Cardiac fibroblast (primary cell): Measurements from ENCODE around the gene RAB13.

Experiments used
- DNase-seq, 2 donors: peaks; one replicate each; pipeline versions ENCODE4 v3.0.0 to v3.0.0-alpha.2; 2010; ENCODE audit warnings: low read depth in 2 of 2
- H3K4me3 ChIP-seq, 2 donors: replicated peaks in 1 of 2; 1 replicate in 1 of 2; 2 replicates in 1 of 2; pipeline ENCODE4 v1.5.1; 2011; ENCODE audit warnings: low read depth in 2 of 2, low read length in 2 of 2, mild to moderate bottlenecking in 2 of 2, moderate library complexity in 1 of 2
- TF ChIP-seq, protein P1 (sequence below): IDR thresholded peaks from one replicate; pipeline ENCODE4 v1.5.1; 2011; ENCODE audit warnings: low read depth, mild to moderate bottlenecking, low read length, inconsistent platforms

The RAB13 gene

GRCh38 chr1:153977250-153978240, 8.6 kb downstream of the RAB13 start, which contains the start of gene JTB:
Gene JTB (minus strand): TSS chr1:153977674. CDS start chr1:153977252, 422 bp downstream.
- peak within 1 kb of the TSS; percentile 74 to 97 for H3K4me3 ChIP-seq
- peak; percentile 82 for DNase-seq
- TF ChIP-seq, protein P1, sequence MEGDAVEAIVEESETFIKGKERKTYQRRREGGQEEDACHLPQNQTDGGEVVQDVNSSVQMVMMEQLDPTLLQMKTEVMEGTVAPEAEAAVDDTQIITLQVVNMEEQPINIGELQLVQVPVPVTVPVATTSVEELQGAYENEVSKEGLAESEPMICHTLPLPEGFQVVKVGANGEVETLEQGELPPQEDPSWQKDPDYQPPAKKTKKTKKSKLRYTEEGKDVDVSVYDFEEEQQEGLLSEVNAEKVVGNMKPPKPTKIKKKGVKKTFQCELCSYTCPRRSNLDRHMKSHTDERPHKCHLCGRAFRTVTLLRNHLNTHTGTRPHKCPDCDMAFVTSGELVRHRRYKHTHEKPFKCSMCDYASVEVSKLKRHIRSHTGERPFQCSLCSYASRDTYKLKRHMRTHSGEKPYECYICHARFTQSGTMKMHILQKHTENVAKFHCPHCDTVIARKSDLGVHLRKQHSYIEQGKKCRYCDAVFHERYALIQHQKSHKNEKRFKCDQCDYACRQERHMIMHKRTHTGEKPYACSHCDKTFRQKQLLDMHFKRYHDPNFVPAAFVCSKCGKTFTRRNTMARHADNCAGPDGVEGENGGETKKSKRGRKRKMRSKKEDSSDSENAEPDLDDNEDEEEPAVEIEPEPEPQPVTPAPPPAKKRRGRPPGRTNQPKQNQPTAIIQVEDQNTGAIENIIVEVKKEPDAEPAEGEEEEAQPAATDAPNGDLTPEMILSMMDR = no peak

- no peak for DNase-seq
- TF ChIP-seq, protein P1 = no peak
- H3K4me3 ChIP-seq = peak overlapping the region; percentile 74 to 97
Observed at GRCh38 chr1:153976819-153977249, 9.3 kb downstream of the RAB13 start.

DNA sequence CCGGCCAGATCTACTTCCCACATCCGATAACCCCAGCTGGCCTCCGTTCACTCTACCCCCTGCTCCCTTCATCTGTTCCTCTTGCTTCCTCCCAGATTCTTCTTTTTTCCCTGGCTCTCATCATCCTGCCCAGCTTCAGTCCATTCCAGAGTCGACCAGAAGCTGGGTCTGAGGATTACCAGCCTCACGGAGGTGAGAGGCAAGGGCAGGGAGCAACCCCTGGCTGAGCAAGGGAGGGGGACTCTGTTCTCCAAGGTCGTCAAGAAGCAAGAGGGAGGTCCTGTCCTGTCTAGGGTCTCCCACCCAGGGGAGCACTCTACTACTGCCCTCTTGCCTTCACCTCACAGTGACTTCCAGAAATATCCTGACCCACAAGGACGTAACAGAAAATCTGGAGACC, 12.6 kb downstream of the RAB13 start:
- H3K4me3 ChIP-seq = no peak overlapping the region
- no peak for DNase-seq
- TF ChIP-seq, protein P1 = no peak

GRCh38 chr1:153973071-153973470, 13.1 kb downstream of the RAB13 start:
- no peak overlapping the region for H3K4me3 ChIP-seq
- no peak for DNase-seq
- TF ChIP-seq, protein P1 = no peak

- H3K4me3 ChIP-seq = no peak overlapping the region
- TF ChIP-seq, protein P1 = no peak
- DNase-seq = no peak
Observed at GRCh38 chr1:153970346-153970745, 15.8 kb downstream of the RAB13 start.

DNA sequence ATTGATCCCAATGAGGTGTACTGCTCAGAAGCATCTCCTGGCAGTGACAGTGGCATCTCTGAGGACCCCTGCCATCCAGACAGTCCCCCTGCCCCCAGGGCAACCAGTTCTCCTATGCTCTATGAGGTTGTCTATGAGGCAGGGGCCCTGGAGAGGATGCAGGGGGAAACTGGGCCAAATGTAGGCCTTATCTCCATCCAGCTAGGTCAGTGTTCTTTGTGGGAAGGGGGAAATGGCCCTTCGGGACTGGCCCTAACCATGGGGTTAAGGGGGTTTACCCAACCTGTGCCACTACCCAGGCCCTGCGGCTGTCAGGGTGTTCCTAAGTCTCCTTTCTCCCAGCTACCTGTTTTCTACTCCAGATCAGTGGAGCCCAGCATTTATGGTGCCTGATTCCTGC, 17.2 kb downstream of the RAB13 start:
- DNase-seq = no peak
- TF ChIP-seq, protein P1 = no peak
- H3K4me3 ChIP-seq = no peak overlapping the region
